Breast epithelium (tissue), 4 donors: Measurements from ENCODE around the gene TMEM167A. TPM values are rescaled to one million over a fixed set of nuclear protein-coding genes. Genes with fewer than 3 reads are reported as not detected.
A peak's percentile ranks its signal among the peaks of the same experiment; 100 is the strongest.

ENCODE experiments used
- DNase-seq, 2 donors: peaks; one replicate each; pipeline ENCODE4 v3.0.0-alpha.2; 2019; ENCODE audit warnings: low spot score in 2 of 2
- H3K27ac ChIP-seq, 2 donors: fragments of 200-600 bp; sonication (generic) in 1 of 2; one replicate each; pipeline ENCODE4 v1.5.1; 2016 to 2019; ENCODE audit warnings: mild to moderate bottlenecking in 1 of 2
- H3K27me3 ChIP-seq, 2 donors: fragments of 200-600 bp; sonication (generic) in 1 of 2; one replicate each; pipeline versions ENCODE4 v1.5.1 to v1.6.0; 2017 to 2019; ENCODE audit warnings: control low read depth in 1 of 2, mild to moderate bottlenecking in 1 of 2
- H3K36me3 ChIP-seq: fragments of 200-600 bp; one replicate; pipeline ENCODE4 v1.5.1; 2019
- H3K4me1 ChIP-seq, 2 donors: fragments of 200-600 bp; sonication (generic); one replicate each; pipeline ENCODE4 v1.5.1; 2016 to 2019; ENCODE audit warnings: control low read depth in 1 of 2
- H3K4me3 ChIP-seq, 3 donors: fragments of 200-600 bp; sonication (generic); 1 replicate in 2 of 3; 2 replicates in 1 of 3; pipeline ENCODE4 v1.5.1; 2016 to 2019; ENCODE audit warnings: mild to moderate bottlenecking in 3 of 3, moderate library complexity in 2 of 3
- H3K9me3 ChIP-seq, 2 donors: fragments of 200-600 bp; sonication (generic) in 1 of 2; one replicate each; pipeline ENCODE4 v1.5.1; 2016 to 2019; ENCODE audit warnings: control low read depth in 1 of 2
- CTCF ChIP-seq, 3 donors: fragments of 450-650 bp; IDR thresholded peaks; one replicate each; pipeline ENCODE4 v1.5.1; 2016 to 2017; ENCODE audit warnings: antibody characterized with exemption in 3 of 3, mild to moderate bottlenecking in 3 of 3, moderate library complexity in 3 of 3
- POLR2A ChIP-seq: fragments of 450-650 bp; IDR thresholded peaks from one replicate; pipeline ENCODE4 v1.6.1; 2016; ENCODE audit warnings: antibody characterized with exemption, mild to moderate bottlenecking, moderate library complexity
- POLR2AphosphoS5 ChIP-seq, 3 donors: sonication (generic); formaldehyde crosslinking; IDR thresholded peaks; one replicate each; pipeline ENCODE4 v1.6.1; 2017; ENCODE audit warnings: antibody characterized with exemption in 3 of 3
- intact Hi-C: fragments of 100-400 bp; cut with DNase I; formaldehyde crosslinking; loops from one replicate; pipeline ENCODE4 v1.15.1; 2023; ENCODE audit warnings: low total_unique reads
- total RNA-seq, 3 donors: library from RNA; depleted of rRNA; stranded (reverse); fragments of >200 nt; gene quantifications; one replicate each; pipeline ENCODE4 v1.1.0, GENCODE V29; 2016

The TMEM167A gene
- 10 to 100 TPM; 42.4 to 58.9 (median 53.4) TPM for total RNA-seq

- intact Hi-C loops = no loop called here
Measured at GRCh38 chr5:83076742-83077661, at the start of gene TMEM167A, which contains the start of gene XRCC4. Gene TMEM167A, minus strand, starts transcription at chr5:83077394. Its CDS starts 71 bp downstream, at chr5:83077323. Gene XRCC4, plus strand, starts transcription at chr5:83077547. Its CDS starts 27,373 bp downstream, at chr5:83104920.

GRCh38 chr5:83126501-83126900 is 49.3 kb upstream of the TMEM167A start:
- H3K9me3 ChIP-seq = peaks cover 0 to 4% of the 10 kb centered on the region in 2 donors
- TF ChIP-seq POLR2A (no peak), POLR2AphosphoS5 (IDR thresholded peaks at IDR 0.05) (no peak), CTCF (IDR thresholded peaks at IDR 0.05) (no peak)
- intact Hi-C loops = no loop called here

More at GRCh38 chr5:83076742-83077661, at the start of gene TMEM167A, which contains the start of gene XRCC4:
- H3K27me3 ChIP-seq = no peaks in the 10 kb centered on the region
- peak within 1 kb of the TSS; percentile 87 to 90 for H3K27ac ChIP-seq
- H3K36me3 ChIP-seq = no peaks in the 10 kb centered on the region
- peak; percentile 96 to 97 for DNase-seq
- no peaks in the 10 kb centered on the region for H3K4me1 ChIP-seq
- H3K9me3 ChIP-seq = no peaks in the 10 kb centered on the region
- TF ChIP-seq POLR2A (peak; percentile 76), POLR2AphosphoS5 (IDR thresholded peaks at IDR 0.05) (peak; percentile 89 to 94 (median 90)), CTCF (IDR thresholded peaks at IDR 0.05) (no peak)
- H3K4me3 ChIP-seq = peak within 1 kb of the TSS; percentile 76 to 90 (median 90)

GRCh38 chr5:83125560-83125959 is 48.4 kb upstream of the TMEM167A start:
- peaks cover 0 to 4% of the 10 kb centered on the region in 2 donors for H3K9me3 ChIP-seq
- intact Hi-C loops = no loop called here

More at GRCh38 chr5:83126501-83126900, 49.3 kb upstream of the TMEM167A start:
- H3K27me3 ChIP-seq = no peaks in the 10 kb centered on the region
- H3K27ac ChIP-seq = no peak overlapping the region
- H3K4me3 ChIP-seq = no peak overlapping the region
- no peaks in the 10 kb centered on the region for H3K36me3 ChIP-seq
- no peak for DNase-seq
- no peaks in the 10 kb centered on the region for H3K4me1 ChIP-seq

GRCh38 chr5:83124593-83124992 is 47.4 kb upstream of the TMEM167A start:
- H3K4me3 ChIP-seq = no peak overlapping the region
- H3K9me3 ChIP-seq = peaks cover 0 to 4% of the 10 kb centered on the region in 2 donors
- H3K36me3 ChIP-seq = no peaks in the 10 kb centered on the region
- TF ChIP-seq CTCF (IDR thresholded peaks at IDR 0.05) = no peak
- TF ChIP-seq POLR2A = no peak
- no peak for TF ChIP-seq POLR2AphosphoS5 (IDR thresholded peaks at IDR 0.05)
- H3K27ac ChIP-seq = no peak overlapping the region
- no peak for DNase-seq
- intact Hi-C loops = no loop called here
- no peaks in the 10 kb centered on the region for H3K27me3 ChIP-seq
- no peaks in the 10 kb centered on the region for H3K4me1 ChIP-seq

More at GRCh38 chr5:83125560-83125959, 48.4 kb upstream of the TMEM167A start:
- H3K4me3 ChIP-seq = no peak overlapping the region
- no peak for DNase-seq
- TF ChIP-seq CTCF (IDR thresholded peaks at IDR 0.05) (no peak), POLR2A (no peak), POLR2AphosphoS5 (IDR thresholded peaks at IDR 0.05) (no peak)
- no peak overlapping the region for H3K27ac ChIP-seq
- no peaks in the 10 kb centered on the region for H3K27me3 ChIP-seq
- H3K4me1 ChIP-seq = no peaks in the 10 kb centered on the region
- no peaks in the 10 kb centered on the region for H3K36me3 ChIP-seq

GRCh38 chr5:83118976-83119375 is 41.8 kb upstream of the TMEM167A start:
- TF ChIP-seq POLR2AphosphoS5 (IDR thresholded peaks at IDR 0.05) (no peak), CTCF (IDR thresholded peaks at IDR 0.05) (no peak), POLR2A (no peak)
- Histone ChIP-seq H3K9me3 (peaks cover 0 to under 1% of the 10 kb centered on the region in 2 donors), H3K27me3 (no peaks in the 10 kb centered on the region), H3K27ac (no peak overlapping the region), H3K4me1 (no peaks in the 10 kb centered on the region), H3K4me3 (no peak overlapping the region), H3K36me3 (no peaks in the 10 kb centered on the region)
- no peak for DNase-seq
- intact Hi-C loops = no loop called here
